Thymus (tissue), 11 donors: ENCODE measurements around the gene MMP7. TPM values are rescaled to one million over a fixed set of nuclear protein-coding genes. Genes with fewer than 3 reads are reported as not detected.

Source experiments
- DNase-seq, 9 donors: peaks; one replicate each; pipeline ENCODE4 v3.0.0-alpha.2; 2013; ENCODE audit warnings: low spot score in 9 of 9, low read depth in 6 of 9, missing footprints in 1 of 9
- H3K27ac ChIP-seq, 2 donors: one replicate each; pipeline ENCODE4 v1.5.1; 2013; ENCODE audit warnings: control low read depth in 1 of 2, low read depth in 1 of 2, low read length in 1 of 2, mild to moderate bottlenecking in 1 of 2, moderate library complexity in 1 of 2
- H3K27me3 ChIP-seq, 2 donors: one replicate each; pipeline ENCODE4 v1.5.1; 2013; ENCODE audit warnings: low read length in 1 of 2; ENCODE audit not compliant: control insufficient read depth in 2 of 2, insufficient read depth in 1 of 2
- H3K36me3 ChIP-seq, 2 donors: one replicate each; pipeline ENCODE4 v1.5.1; 2013; ENCODE audit warnings: low read length in 1 of 2, mild to moderate bottlenecking in 1 of 2, moderate library complexity in 1 of 2; ENCODE audit not compliant: control insufficient read depth in 2 of 2, insufficient read depth in 2 of 2
- H3K4me1 ChIP-seq, 2 donors: one replicate each; pipeline ENCODE4 v1.5.1; 2013; ENCODE audit warnings: low read length in 2 of 2; ENCODE audit not compliant: control insufficient read depth in 2 of 2, insufficient read depth in 2 of 2
- H3K4me3 ChIP-seq, 2 donors: one replicate each; pipeline ENCODE4 v1.5.1; 2013; ENCODE audit warnings: low read length in 2 of 2, control low read depth in 1 of 2, mild to moderate bottlenecking in 1 of 2
- H3K9me3 ChIP-seq, 2 donors: one replicate each; pipeline ENCODE4 v1.5.1; 2013; ENCODE audit warnings: low read length in 1 of 2, mild to moderate bottlenecking in 1 of 2; ENCODE audit not compliant: control insufficient read depth in 2 of 2, insufficient read depth in 1 of 2
- WGBS: extraction: QIAGEN DNeasy Blood & Tissue Kit; methylation state at CpG from one replicate; pipeline ENCODE4 v1.1.7; 2013; 5-methylcytosine and 5-hydroxymethylcytosine counted together
- polyA plus RNA-seq: library from polyadenylated mRNA; stranded (reverse); fragments of 200-250 nt; gene quantifications from one replicate; pipeline ENCODE4 v1.2.3, GENCODE V29; 2013
- total RNA-seq: library from RNA; stranded (reverse); fragments of 120-200 nt; gene quantifications from one replicate; pipeline ENCODE4 v1.2.4, GENCODE V29; 2013
- donor health status: healthy.

MMP7 gene
- total and polyA plus RNA-seq, 2 donors: 3.3 to 35.2 TPM

- Histone ChIP-seq H3K36me3 (no peaks in the 10 kb centered on the region), H3K27me3 (no peaks in the 10 kb centered on the region), H3K4me1 (peaks cover 8 to 9% of the 10 kb centered on the region in 2 donors), H3K27ac (no peak overlapping the region), H3K4me3 (no peak overlapping the region), H3K9me3 (no peaks in the 10 kb centered on the region)
- 95% methylated on average over 1 of the region's 1 CpG for WGBS
- no peak for DNase-seq
These were observed 51.8 kb downstream of the MMP7 start for GRCh38 chr11:102478673-102479299.

- WGBS: 5% methylated on average over 1 of the region's 1 CpG
- Histone ChIP-seq H3K4me1 (peaks cover 8 to 9% of the 10 kb centered on the region in 2 donors), H3K27ac (peak overlapping the region; percentile 34 to 66), H3K27me3 (no peaks in the 10 kb centered on the region), H3K4me3 (no peak overlapping the region), H3K36me3 (no peaks in the 10 kb centered on the region), H3K9me3 (no peaks in the 10 kb centered on the region)
- DNase-seq: peak in 3 of 9 donors; percentile 44 to 74 (median 44)
These were observed 53.7 kb downstream of the MMP7 start for GRCh38 chr11:102476812-102477211.

GRCh38 chr11:102476069-102476468 lies 54.5 kb downstream of the MMP7 start:
- Histone ChIP-seq H3K36me3 (no peaks in the 10 kb centered on the region), H3K4me1 (peaks cover 8 to 10% of the 10 kb centered on the region in 2 donors), H3K27ac (peak overlapping the region in 1 of 2 donors; percentile 13), H3K27me3 (no peaks in the 10 kb centered on the region), H3K4me3 (no peak overlapping the region), H3K9me3 (no peaks in the 10 kb centered on the region)
- DNase-seq: no peak
- 96% methylated on average over 1 of the region's 1 CpG for WGBS

GRCh38 chr11:102473543-102473942 lies 57.0 kb downstream of the MMP7 start:
- H3K36me3 ChIP-seq: no peaks in the 10 kb centered on the region
- no peaks in the 10 kb centered on the region for H3K9me3 ChIP-seq
- no peak overlapping the region for H3K27ac ChIP-seq
- no peak for DNase-seq
- no peaks in the 10 kb centered on the region for H3K27me3 ChIP-seq
- 92% methylated on average over 5 of the region's 5 CpGs for WGBS
- peaks cover 22 to 23% of the 10 kb centered on the region in 2 donors for H3K4me1 ChIP-seq
- no peak overlapping the region for H3K4me3 ChIP-seq

GRCh38 chr11:102472127-102472526 lies 58.4 kb downstream of the MMP7 start:
- Histone ChIP-seq H3K4me1 (peaks cover 23% of the 10 kb centered on the region in 2 donors), H3K27me3 (no peaks in the 10 kb centered on the region), H3K27ac (no peak overlapping the region), H3K9me3 (no peaks in the 10 kb centered on the region), H3K36me3 (no peaks in the 10 kb centered on the region), H3K4me3 (no peak overlapping the region)
- 97% methylated on average over 4 of the region's 4 CpGs for WGBS
- DNase-seq: no peak

- no peak for DNase-seq
- no peak overlapping the region for H3K27ac ChIP-seq
- no peak overlapping the region for H3K4me3 ChIP-seq
- H3K36me3 ChIP-seq: no peaks in the 10 kb centered on the region
- H3K9me3 ChIP-seq: no peaks in the 10 kb centered on the region
- no peaks in the 10 kb centered on the region for H3K27me3 ChIP-seq
- H3K4me1 ChIP-seq: peaks cover 20 to 24% of the 10 kb centered on the region in 2 donors
These were observed 59.1 kb downstream of the MMP7 start for GRCh38 chr11:102471474-102471873.

Other genes with a start within 250 kb of the MMP7 start
- 63.6 TPM for gene BIRC3, start 213.3 kb downstream of the MMP7 start, total RNA-seq
- 73.7 TPM for gene BIRC3, start 213.3 kb downstream of the MMP7 start, polyA plus RNA-seq
- gene BIRC2, start 183.5 kb downstream of the MMP7 start, total RNA-seq: 127 TPM
- 95.9 TPM for gene BIRC2, start 183.5 kb downstream of the MMP7 start, polyA plus RNA-seq
- 282 TPM for gene TMEM123, start 78.0 kb downstream of the MMP7 start, total RNA-seq
- gene TMEM123, start 78.0 kb downstream of the MMP7 start, polyA plus RNA-seq: 174 TPM
- 0.14 TPM for gene MMP20, start 94.6 kb upstream of the MMP7 start, total RNA-seq
- gene MMP20, start 94.6 kb upstream of the MMP7 start, polyA plus RNA-seq: 0.23 TPM
- gene MMP27, start 175.0 kb upstream of the MMP7 start, total RNA-seq: not detected
- gene MMP27, start 175.0 kb upstream of the MMP7 start, polyA plus RNA-seq: 0.09 TPM
- gene MMP8, start 194.2 kb upstream of the MMP7 start, total RNA-seq: 2.0 TPM
- gene MMP8, start 194.2 kb upstream of the MMP7 start, polyA plus RNA-seq: 2.4 TPM
- gene MMP10, start 249.9 kb upstream of the MMP7 start, total RNA-seq: 0.52 TPM
- 23.8 TPM for gene MMP10, start 249.9 kb upstream of the MMP7 start, polyA plus RNA-seq